HK-2 (cell line): ENCODE data around the gene SLC16A13.
"Not testable (repeated sequence)": the region's sequence is repeated elsewhere in the genome, so short reads cannot be mapped to it uniquely, and the experiment has no call there.

Source experiments
- DNase-seq: peaks from one replicate; pipeline ENCODE4 v3.0.0-alpha.2; 2018; ENCODE audit not compliant: unreplicated experiment

Gene SLC16A13

DNA sequence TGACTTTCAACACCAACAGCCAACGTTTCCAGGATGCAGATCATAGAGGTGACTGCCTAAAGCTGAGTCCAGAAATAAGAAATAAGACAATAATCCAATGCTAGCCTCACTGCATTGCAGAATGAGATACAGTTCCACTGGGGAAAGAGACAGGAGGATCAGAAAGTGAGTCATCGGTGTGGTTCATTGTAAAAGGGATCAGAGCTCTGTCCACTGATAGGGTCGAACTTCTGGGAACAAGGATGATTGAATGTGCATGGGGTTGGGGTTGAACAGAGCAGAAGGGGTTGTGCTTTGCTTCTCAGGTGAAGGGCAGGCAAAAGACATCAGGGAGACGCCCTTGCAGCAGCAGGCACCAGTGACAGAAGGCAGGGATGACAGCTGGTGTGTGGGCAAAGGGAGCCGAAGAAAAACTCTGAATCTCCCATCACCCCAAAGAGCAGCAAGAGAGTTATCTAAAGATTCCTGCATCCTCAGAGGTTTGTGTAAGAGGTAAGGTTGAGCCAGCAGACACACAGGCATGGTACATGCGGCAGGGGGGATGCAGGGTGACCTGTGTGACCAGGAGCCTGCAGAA, 27.8 kb downstream of the SLC16A13 start:
- no peak for DNase-seq

DNA sequence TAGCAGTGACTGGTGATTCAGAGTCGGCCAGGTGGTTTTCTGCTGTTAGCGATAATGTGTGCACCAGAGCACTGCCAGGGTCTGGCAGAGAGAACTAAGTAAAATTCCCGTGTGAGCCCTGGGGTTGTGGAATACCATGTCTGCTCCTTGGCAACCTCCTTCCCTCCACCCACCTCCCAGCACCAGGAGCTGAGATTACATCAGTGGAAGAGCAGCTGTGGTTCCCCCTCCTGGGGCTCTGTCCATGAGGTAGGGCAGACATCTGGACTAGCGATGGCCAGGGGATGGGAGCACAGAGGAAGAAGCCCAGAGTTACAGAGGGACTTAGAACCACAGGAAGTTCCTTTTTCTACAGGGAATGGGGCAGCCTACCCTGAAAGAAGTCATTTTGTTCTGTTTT, 28.4 kb downstream of the SLC16A13 start:
- DNase-seq, result no peak

DNA sequence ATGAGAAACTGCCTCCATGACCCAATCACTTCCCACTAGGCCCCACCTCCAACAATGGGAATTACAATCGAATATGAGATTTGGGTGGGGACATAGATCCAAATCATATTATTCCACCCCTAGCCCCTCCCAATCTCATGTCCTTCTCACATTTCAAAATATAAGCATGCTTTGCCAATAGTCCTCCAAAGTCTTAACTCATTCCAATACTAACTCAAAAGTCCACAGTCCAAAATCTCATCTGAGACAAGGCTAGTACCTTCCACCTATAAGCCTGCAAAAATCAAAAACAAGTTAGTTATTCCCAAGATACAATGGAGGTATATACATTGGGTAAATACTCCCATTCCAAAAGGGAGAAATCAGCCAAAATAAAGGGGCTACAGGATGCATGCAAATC, 31.4 kb downstream of the SLC16A13 start:
- DNase-seq, result no peak

DNA sequence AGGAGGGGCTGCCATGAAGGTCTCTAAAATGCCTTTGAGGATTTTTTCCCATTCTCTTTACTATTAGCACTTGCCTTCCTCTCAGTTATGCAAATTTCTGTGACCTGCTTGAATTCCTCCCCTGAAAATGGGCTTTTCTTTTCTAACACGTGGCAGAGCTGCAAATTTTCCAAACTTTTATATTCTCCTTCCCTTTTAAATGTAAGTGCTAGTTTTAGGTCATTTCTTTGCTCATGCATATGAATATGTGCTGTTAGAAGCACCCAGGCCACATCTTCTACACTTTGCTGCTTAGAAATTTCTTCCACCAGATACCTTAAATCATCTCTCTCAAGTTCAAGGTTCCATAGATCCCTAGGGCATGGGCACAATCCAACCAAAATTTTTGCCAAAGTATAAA, 32.5 kb downstream of the SLC16A13 start:
- DNase-seq, result no peak

DNA sequence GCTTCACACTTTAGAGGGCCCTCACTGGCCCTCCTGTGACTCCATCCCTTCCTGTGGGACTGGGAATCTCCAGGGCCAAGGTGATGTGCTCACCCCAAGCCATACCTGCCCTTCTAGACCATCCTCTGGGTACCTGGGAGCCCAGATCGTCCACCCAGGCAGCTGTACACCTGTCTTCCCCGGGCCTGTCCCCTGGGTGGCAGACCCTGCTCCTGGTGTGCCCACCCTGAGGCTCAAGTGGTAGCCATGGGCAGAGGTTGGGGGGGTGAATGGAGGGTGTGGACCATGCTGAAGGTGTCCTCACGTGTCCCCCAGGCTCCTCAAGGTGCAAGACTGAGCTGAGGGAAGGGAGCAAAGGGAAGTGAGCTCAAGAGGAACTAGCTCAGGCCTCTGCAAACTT, 34.9 kb downstream of the SLC16A13 start:
- no peak for DNase-seq

DNA sequence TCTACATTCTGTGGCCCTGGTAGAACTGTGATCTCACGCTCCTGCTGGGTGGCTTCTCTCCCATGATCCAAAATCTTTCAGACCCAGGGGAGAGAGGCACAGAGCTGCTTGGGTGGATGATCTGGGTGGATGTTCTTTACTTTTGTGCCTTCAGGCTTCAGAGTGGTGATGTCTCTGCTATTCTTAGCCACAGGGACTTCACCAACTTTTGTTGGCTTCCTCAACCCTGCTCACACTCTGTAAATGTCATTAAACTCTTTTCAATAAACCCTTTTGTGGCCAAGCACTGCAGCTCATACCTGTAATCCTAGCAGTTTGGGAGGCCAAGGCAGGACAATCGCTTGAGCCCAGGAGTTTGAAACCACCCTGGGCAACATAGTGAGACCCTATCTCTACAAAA, 36.6 kb downstream of the SLC16A13 start:
- no peak for DNase-seq

DNA sequence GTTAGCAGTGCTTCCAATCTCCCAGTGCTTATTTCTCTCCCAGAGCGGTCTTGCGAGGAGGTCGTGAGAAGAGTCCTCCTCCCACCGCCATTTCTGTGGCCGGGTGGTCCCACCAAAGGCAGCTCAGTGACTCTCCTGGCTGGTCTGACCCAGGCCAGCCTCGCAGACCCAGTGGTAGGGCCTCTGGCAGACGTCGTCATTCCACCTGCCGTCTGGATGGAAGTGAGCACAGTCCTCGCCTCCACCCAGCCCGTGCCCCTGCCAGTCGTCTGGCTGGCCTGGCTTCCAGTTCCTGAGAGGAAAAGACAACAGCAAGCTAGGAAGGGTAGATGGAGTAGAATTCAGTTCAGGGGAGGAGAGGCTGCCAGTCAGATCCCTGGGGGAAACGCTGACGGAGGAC, 39.1 kb downstream of the SLC16A13 start:
- DNase-seq, result no peak

DNA sequence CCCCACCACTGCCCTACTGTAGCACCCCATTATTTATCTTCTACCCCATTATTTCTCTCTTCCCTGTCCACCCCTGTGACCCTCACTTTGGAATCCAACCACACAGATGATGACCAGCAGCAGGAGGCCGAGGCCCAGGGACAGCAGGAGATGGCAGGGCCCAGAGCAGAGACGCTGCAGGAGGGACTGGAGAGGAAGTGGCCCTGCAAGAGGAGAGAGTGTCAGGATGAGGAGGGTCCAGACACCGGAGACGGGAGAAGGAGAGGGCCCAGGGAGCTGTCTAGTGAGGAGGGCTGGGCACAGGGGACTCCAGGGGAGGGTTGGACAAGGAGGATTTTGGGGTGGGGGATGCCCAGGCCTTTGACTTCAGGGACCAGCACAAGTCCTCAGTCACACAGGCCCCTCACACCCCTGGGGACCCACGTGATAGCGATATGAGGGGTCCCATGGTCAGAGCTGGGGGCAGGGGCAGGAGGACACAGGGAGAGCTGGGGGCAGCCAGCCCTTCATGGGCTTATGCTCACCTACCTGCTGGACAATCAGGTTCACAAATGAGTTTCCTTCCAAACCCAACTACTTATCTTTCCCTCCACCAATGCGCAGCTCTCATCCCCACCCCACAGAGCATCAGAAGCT, 42.2 kb downstream of the SLC16A13 start:
- no peak for DNase-seq

DNA sequence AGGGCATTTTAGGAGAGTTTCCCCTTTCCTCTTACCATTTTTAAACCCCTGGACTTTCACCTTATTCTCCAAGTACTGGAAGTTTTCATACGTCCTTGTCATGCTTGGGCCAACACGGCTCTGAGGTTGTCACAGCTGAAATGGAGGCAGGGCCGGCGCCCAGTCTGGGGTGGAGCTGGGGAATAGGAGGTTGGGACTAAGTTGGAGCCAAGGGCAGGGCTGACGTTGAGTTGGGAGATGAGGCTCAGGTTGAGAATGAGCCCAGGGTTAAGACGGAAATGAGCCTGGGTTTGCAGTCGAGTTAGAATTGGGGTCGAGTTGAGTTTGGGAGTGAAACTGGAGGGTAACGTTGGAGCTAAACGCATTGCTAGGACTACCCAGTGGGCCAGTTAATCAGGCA, 42.9 kb downstream of the SLC16A13 start:
- DNase-seq, result no peak

DNA sequence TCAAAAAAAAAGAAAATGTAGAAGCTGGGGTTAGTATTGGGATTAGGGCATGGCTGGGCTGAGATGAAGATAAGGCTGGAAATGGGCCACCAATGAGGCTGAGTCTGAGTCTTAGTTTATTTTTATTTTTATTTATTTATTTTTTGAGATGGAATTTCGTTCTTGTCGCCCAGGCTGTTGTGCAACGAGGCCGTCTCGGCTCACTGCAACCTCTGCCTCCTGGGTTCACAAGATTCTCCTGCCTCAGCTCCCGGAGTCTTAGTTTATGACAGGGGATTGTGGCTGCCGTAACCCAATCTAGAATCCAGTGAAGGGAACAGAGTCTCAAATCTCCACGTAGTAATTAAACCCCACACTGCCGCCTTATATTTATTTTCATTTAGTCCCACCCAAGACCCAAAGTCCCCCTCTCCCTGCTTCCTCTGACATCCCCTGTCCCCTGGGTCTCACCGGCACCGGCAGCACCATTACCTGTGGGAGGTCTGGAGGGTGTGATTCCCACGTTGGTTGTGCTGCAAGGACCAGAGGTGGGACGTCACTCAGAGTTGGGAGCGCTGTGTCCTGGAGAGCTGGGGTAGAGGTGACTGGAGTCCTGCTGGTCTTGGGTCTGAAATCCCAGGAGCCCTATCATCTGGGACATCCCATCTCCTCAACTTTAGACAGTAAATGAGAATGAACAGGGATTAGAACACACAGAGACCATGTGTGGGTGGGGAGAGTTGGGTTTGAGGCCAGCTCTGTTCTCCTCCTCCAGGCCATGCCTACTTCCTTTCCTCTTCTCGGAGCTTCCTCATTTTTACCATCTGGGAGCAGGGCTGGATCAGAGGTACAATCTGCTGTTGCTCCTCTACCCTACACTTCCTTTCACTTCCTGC, 44.0 kb downstream of the SLC16A13 start, which contains the start of gene CLEC10A:
CLEC10A (minus strand) TSS at position 671 of the 875 bp plus-strand sequence. CDS start 1,439 bp downstream, outside the sequence.
- DNase-seq, result no peak

DNA sequence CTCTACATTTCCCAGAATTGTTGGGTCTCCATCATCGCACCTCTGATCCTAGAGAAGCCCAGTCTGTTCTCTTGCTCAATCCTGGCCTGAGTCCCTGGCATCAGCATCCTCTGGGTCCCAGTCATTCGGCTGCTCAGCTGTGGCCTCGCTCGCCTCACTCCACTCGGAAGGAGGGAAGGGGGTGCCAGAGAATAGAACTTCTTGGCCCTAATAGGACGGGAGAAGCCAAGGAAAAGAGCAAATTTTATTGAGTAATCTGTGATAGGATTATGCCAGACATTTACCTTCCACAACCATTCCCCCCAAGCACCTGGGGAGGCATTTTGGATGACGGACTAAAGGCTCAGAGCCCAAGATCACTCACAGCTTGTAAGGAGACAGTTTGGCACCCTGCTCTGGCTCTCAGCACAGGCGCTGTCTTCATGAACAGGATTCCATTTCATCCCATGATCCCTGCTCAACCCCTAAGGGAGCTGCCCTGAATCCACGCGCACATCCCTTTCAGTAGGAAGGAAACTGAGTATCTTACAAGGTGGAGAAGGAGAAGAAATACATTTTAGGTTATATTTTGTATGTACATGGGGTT, 44.7 kb downstream of the SLC16A13 start:
- no peak for DNase-seq

DNA sequence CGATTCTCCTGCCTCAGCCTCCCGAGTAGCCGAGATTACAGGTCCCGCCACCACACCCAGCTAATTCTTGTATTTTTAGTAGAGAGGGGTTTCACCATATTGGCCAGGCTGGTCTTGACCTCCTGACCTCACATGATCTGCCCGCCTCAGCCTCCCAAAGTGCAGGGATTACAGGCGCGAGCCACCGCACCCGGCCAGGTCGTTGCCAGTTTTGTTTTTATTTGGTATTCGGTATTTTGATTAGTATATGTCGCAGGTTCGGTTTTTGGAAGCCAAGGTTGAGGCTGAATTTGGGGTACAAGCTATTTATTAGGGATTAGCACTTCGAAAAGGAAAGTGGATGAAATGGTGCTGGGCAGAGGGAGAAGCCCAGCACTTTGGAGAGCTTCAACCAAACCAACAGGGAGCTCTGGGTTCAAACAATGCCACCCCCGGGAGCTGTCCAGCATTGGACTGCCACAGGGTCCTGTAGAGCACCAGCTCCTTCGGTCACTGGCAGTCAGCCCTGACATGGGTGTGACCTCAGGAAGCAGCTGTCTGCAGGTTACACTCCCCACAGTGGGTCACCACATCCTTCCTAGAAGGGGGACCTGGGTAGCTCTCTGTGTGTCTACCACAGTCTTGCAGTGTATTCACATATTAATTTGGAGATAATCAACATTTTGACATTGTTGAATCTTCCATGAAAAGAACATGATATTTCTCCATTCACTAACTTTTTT, 45.7 kb downstream of the SLC16A13 start:
- DNase-seq, result no peak

DNA sequence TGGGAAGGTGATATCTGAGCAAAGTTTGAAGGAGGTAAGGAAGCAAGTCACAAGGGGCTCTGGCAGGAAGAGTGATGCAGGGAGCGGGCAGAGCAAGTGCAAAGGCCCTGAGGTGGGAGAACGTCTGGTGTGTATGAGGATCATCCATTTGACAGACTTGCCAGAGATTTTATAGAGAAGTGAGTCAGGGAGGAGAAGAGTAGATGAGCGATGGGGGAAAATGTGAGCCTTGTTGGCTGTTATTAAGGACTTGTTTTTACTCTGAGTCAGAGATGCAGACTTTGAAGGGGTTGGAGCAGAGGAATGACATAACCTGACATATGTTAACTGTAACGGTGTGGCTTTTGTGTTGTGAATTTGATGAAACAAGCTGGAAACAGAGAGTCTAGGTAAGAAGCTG, 47.8 kb downstream of the SLC16A13 start:
- no peak for DNase-seq

DNA sequence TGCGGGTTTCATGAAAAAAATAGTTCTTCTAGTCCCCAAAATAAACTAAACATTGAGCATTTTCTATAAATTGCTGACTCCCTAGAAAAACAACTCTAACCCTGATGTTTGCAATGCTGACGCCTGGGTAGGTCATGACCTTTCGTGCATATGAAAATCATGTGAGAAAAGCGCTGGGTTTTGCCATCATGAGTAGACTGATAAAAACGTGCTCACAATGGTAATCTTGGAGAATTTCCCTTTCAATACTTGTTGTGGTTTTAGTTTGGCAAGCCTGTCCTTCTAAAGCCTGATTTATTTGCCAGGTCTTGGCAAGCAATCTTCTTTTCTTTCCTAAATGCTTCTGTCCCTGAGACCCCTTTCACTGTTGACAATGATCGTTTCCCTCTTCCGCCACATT, 48.3 kb downstream of the SLC16A13 start:
- no peak for DNase-seq

DNA sequence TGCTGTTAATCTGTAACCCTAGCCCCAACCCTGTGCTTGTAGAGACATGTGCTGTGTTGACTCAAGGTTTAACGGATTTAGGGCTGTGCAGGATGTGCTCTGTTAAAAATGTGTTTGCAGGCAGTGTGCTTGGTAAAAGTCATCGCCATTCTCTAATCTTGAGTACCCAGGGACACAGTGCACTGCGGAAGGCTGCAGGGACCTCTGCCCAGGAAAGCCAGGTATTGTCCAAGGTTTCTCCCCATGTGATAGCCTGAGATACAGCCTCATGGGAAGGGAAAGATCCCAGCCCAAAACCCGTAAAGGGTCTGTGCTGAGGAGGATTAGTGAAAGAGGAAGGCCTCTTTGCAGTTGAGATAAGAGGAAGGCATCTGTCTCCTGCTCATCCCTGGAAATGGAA, 52.6 kb downstream of the SLC16A13 start:
- DNase-seq, result not testable (repeated sequence)

DNA sequence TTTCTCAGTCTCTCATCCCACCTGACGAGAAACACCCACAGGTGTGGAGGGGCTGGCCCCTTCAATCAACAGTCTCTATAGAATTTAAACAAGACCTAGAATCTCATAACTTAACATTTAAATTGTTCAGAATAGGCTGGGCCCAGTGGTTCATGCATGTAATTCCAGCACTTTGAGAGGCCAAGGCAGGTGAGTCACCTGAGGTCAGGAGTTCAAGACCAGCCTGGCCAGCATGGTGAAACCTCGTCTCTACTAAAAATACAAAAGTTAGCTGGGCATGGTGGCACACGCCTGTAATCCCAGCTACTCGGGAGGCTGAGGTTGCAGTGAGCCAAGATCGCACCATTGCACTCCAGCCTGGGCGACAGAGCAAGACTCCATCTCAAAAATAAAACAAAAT, 53.8 kb downstream of the SLC16A13 start:
- not testable (repeated sequence) for DNase-seq
